ENCODE results near the gene PDE6B.

Gene PDE6B

GRCh38 chr4:610411-611261 lies 14.7 kb upstream of the PDE6B start:
- no peak overlapping the region for H3K4me3 ChIP-seq
- TF ChIP-seq CTCF (IDR thresholded peaks at IDR 0.05) = no peak
- intact Hi-C loops (cut with DNase I; ENCODE audit: low total_unique reads) = no loop called here
- peak in 1 of 2 donors; percentile 49 for DNase-seq
- no peak overlapping the region for H3K27ac ChIP-seq
- H3K27me3 ChIP-seq = peaks cover 0 to 20% of the 10 kb centered on the region in 2 donors
- H3K36me3 ChIP-seq = no peaks in the 10 kb centered on the region
- no peaks in the 10 kb centered on the region for H3K4me1 ChIP-seq
- H3K9me3 ChIP-seq = no peaks in the 10 kb centered on the region

- no peak overlapping the region for H3K4me3 ChIP-seq
- peak in 1 of 2 donors; percentile 52 for DNase-seq
- H3K9me3 ChIP-seq = no peaks in the 10 kb centered on the region
These were observed 13.2 kb upstream of the PDE6B start for GRCh38 chr4:612052-612748.

GRCh38 chr4:612749-613125 lies 12.6 kb upstream of the PDE6B start:
- intact Hi-C loops (cut with DNase I; ENCODE audit: low total_unique reads) = no loop called here
- no peak for TF ChIP-seq CTCF (IDR thresholded peaks at IDR 0.05)
- Histone ChIP-seq H3K27me3 (peaks cover 0 to 16% of the 10 kb centered on the region in 2 donors), H3K36me3 (no peaks in the 10 kb centered on the region), H3K4me1 (no peaks in the 10 kb centered on the region), H3K4me3 (no peak overlapping the region), H3K27ac (no peak overlapping the region), H3K9me3 (no peaks in the 10 kb centered on the region)
- peak in 1 of 2 donors; percentile 35 for DNase-seq

More at GRCh38 chr4:612052-612748, 13.2 kb upstream of the PDE6B start:
- peaks cover 0 to 16% of the 10 kb centered on the region in 2 donors for H3K27me3 ChIP-seq
- no peaks in the 10 kb centered on the region for H3K4me1 ChIP-seq
- no peak overlapping the region for H3K27ac ChIP-seq
- TF ChIP-seq CTCF (IDR thresholded peaks at IDR 0.05) = no peak
- H3K36me3 ChIP-seq = no peaks in the 10 kb centered on the region
- intact Hi-C loops (cut with DNase I; ENCODE audit: low total_unique reads) = no loop called here

GRCh38 chr4:613126-613525 lies 12.2 kb upstream of the PDE6B start:
- Histone ChIP-seq H3K27ac (no peak overlapping the region), H3K27me3 (peaks cover 0 to 18% of the 10 kb centered on the region in 2 donors), H3K36me3 (no peaks in the 10 kb centered on the region), H3K4me3 (no peak overlapping the region), H3K9me3 (no peaks in the 10 kb centered on the region), H3K4me1 (no peaks in the 10 kb centered on the region)
- no peak for TF ChIP-seq CTCF (IDR thresholded peaks at IDR 0.05)
- intact Hi-C loops (cut with DNase I; ENCODE audit: low total_unique reads) = no loop called here
- peak in 1 of 2 donors; percentile 51 for DNase-seq

- intact Hi-C loops (cut with DNase I; ENCODE audit: low total_unique reads) = no loop called here
- Histone ChIP-seq H3K27me3 (peaks cover 0 to 20% of the 10 kb centered on the region in 2 donors), H3K9me3 (no peaks in the 10 kb centered on the region), H3K4me3 (no peak overlapping the region), H3K27ac (no peak overlapping the region), H3K4me1 (no peaks in the 10 kb centered on the region), H3K36me3 (no peaks in the 10 kb centered on the region)
- DNase-seq = no peak
- no peak for TF ChIP-seq CTCF (IDR thresholded peaks at IDR 0.05)
These were observed 9.3 kb upstream of the PDE6B start for GRCh38 chr4:616091-616490.

All from tibial artery (tissue), 4 donors.